ENCODE data around the gene RAB11A. TPM values are rescaled to one million over a fixed set of nuclear protein-coding genes. Genes with fewer than 3 reads are reported as not detected.

Gene RAB11A
- total RNA-seq, 1 donor from 2014 or later, result 482 TPM

DNA sequence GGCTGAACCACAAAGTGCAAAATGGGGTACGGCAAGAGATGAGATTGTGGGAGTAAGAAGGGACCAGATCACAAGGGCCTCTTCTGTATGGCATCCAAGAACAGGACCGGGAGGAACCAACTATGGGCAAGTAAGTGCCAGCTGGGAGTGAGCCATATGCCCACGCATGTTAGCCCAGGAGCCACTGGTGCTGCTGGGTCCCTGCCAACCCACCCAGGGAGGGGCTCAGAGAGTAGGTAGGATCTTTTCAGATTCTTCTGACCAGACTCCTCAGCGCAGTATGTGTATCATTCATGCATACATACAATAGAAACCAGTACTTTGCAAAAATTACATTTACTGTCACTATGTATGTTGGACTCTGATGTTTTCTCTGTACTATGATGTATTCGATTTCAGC is 54.0 kb downstream of the RAB11A start:
- Histone ChIP-seq H3F3A (ENCODE audit: low read depth) (no peaks in the 10 kb centered on the region), H4K20me1 (ENCODE audit: low read depth) (no peaks in the 10 kb centered on the region), H3K4me1 (no peaks in the 10 kb centered on the region), H3K36me3 (no peaks in the 10 kb centered on the region), H3K9me3 (ENCODE audit: low read depth) (no peaks in the 10 kb centered on the region), H3K79me2 (ENCODE audit: low read depth) (no peaks in the 10 kb centered on the region), H3K27me3 (no peaks in the 10 kb centered on the region), H3K4me3 (no peak overlapping the region), H3K4me2 (no peak overlapping the region), H2AFZ (replicated peaks) (no peak overlapping the region), H3K9ac (no peak overlapping the region), H3K27ac (no peak overlapping the region)
- Mint-ChIP-seq H3K27me3 (ENCODE audit: insufficient read depth, low read depth) (peaks cover 5% of the 10 kb centered on the region), H3K27ac (no peak overlapping the region), H3K4me1 (peaks cover 5% of the 10 kb centered on the region), H3K4me3 (no peak overlapping the region), H3K36me3 (no peaks in the 10 kb centered on the region), H3K9me3 (no peaks in the 10 kb centered on the region)
- no peak for DNase-seq (ENCODE audit: low spot score)
- no peak for TF ChIP-seq EZH2phosphoT487 (IDR thresholded peaks at IDR 0.05)
- TF ChIP-seq, protein P1, sequence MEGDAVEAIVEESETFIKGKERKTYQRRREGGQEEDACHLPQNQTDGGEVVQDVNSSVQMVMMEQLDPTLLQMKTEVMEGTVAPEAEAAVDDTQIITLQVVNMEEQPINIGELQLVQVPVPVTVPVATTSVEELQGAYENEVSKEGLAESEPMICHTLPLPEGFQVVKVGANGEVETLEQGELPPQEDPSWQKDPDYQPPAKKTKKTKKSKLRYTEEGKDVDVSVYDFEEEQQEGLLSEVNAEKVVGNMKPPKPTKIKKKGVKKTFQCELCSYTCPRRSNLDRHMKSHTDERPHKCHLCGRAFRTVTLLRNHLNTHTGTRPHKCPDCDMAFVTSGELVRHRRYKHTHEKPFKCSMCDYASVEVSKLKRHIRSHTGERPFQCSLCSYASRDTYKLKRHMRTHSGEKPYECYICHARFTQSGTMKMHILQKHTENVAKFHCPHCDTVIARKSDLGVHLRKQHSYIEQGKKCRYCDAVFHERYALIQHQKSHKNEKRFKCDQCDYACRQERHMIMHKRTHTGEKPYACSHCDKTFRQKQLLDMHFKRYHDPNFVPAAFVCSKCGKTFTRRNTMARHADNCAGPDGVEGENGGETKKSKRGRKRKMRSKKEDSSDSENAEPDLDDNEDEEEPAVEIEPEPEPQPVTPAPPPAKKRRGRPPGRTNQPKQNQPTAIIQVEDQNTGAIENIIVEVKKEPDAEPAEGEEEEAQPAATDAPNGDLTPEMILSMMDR (IDR thresholded peaks at IDR 0.05), result no peak
- TF ChIP-seq EZH2 (IDR thresholded peaks at IDR 0.05), result no peak

DNA sequence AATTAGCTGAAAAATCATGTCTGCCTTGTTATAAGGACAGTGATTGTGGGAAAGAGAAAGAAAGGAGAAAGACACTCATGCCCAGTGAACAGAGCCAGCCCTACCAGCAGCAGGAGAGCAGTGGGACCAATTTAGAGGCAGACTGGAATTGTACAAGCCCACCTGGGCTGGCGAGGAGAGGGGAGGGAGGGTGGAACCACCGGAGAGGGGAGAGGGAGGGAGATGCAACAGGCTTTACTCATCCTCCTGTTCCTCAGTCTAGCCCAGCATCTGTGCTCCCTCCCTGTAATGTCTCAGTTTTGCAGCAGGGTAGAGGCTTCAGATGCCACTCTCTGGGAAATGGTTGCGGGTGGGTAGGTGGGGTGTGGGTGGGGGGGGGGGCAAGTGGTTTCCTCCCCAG is 54.7 kb downstream of the RAB11A start:
- peaks cover 5% of the 10 kb centered on the region for H3K4me1 Mint-ChIP-seq
- H3K27ac Mint-ChIP-seq, result no peak overlapping the region
- Histone ChIP-seq H3K79me2 (ENCODE audit: low read depth) (no peaks in the 10 kb centered on the region), H3K9me3 (ENCODE audit: low read depth) (no peaks in the 10 kb centered on the region), H4K20me1 (ENCODE audit: low read depth) (no peaks in the 10 kb centered on the region), H3K4me1 (no peaks in the 10 kb centered on the region), H3K4me3 (no peak overlapping the region), H3K27ac (no peak overlapping the region), H3K36me3 (no peaks in the 10 kb centered on the region), H3K4me2 (no peak overlapping the region), H3F3A (ENCODE audit: low read depth) (no peaks in the 10 kb centered on the region), H3K9ac (no peak overlapping the region), H2AFZ (replicated peaks) (no peak overlapping the region), H3K27me3 (no peaks in the 10 kb centered on the region)
- no peaks in the 10 kb centered on the region for H3K36me3 Mint-ChIP-seq
- H3K4me3 Mint-ChIP-seq, result no peak overlapping the region
- no peak for DNase-seq (ENCODE audit: low spot score)
- TF ChIP-seq EZH2phosphoT487 (IDR thresholded peaks at IDR 0.05) (no peak), EZH2 (IDR thresholded peaks at IDR 0.05) (no peak)
- TF ChIP-seq, protein P1 (IDR thresholded peaks at IDR 0.05), result no peak
- H3K27me3 Mint-ChIP-seq (ENCODE audit: insufficient read depth, low read depth), result peaks cover 2% of the 10 kb centered on the region
- H3K9me3 Mint-ChIP-seq, result no peaks in the 10 kb centered on the region

DNA sequence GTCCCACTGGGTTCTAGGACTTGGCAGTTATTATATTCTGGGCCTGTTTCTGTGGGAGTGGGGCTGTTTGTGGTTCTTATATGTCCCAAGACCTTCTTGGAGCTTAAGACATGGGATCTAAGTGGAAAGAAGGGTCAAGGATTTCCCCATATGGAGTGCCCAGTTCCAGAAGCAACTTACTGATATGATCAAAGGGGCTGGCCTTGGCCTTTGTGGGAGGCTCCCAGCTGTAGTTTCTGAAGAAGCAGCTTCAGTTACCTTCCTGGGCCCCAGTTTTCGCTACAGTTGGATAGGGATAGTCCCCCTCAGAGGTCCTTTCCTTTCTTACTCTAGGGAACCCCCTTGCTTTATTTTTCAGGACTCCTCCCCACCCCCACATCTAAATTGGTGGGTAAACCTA is 56.0 kb downstream of the RAB11A start:
- H3K4me1 Mint-ChIP-seq, result peaks cover 5% of the 10 kb centered on the region
- H2AFZ ChIP-seq (replicated peaks), result no peak overlapping the region
- H4K20me1 ChIP-seq (ENCODE audit: low read depth), result no peaks in the 10 kb centered on the region
- no peaks in the 10 kb centered on the region for H3K79me2 ChIP-seq (ENCODE audit: low read depth)
- H3K36me3 Mint-ChIP-seq, result no peaks in the 10 kb centered on the region
- no peaks in the 10 kb centered on the region for H3K27me3 ChIP-seq
- H3F3A ChIP-seq (ENCODE audit: low read depth), result no peaks in the 10 kb centered on the region
- H3K4me3 Mint-ChIP-seq, result no peak overlapping the region
- no peaks in the 10 kb centered on the region for H3K9me3 ChIP-seq (ENCODE audit: low read depth)
- DNase-seq (ENCODE audit: low spot score), result no peak
- no peak overlapping the region for H3K27ac Mint-ChIP-seq
- H3K9me3 Mint-ChIP-seq, result no peaks in the 10 kb centered on the region
- H3K9ac ChIP-seq, result no peak overlapping the region
- H3K4me1 ChIP-seq, result no peaks in the 10 kb centered on the region
- no peak overlapping the region for H3K27ac ChIP-seq
- H3K27me3 Mint-ChIP-seq (ENCODE audit: insufficient read depth, low read depth), result peaks cover 2% of the 10 kb centered on the region
- TF ChIP-seq EZH2phosphoT487 (IDR thresholded peaks at IDR 0.05) (no peak), EZH2 (IDR thresholded peaks at IDR 0.05) (no peak)
- TF ChIP-seq, protein P1 (IDR thresholded peaks at IDR 0.05), result no peak
- no peak overlapping the region for H3K4me2 ChIP-seq
- no peaks in the 10 kb centered on the region for H3K36me3 ChIP-seq
- H3K4me3 ChIP-seq, result no peak overlapping the region

Measured in neural progenitor cell (in vitro differentiated cells).